Pancreas (tissue), 10 donors: ENCODE results near the gene CDH12. TPM values are rescaled to one million over a fixed set of nuclear protein-coding genes. Genes with fewer than 3 reads are reported as not detected.

Source experiments
- ATAC-seq, 4 donors: fragments of 200-7000 bp; cut with Tn5 transposase; one replicate each; pipeline versions ENCODE4 v1.8.0 to v1.9.1; 2020; ENCODE audit warnings: mild to moderate bottlenecking in 4 of 4, moderate library complexity in 4 of 4
- DNase-seq, 6 donors: peaks; one replicate each; pipeline ENCODE4 v3.0.0-alpha.2; 2020
- FAIRE-seq: peaks from 2 replicates; lab custom pipeline; 2012; peaks lifted over from hg19 to GRCh38; lab: Jason Lieb, UNC
- H3K27ac ChIP-seq, 4 donors: fragments of 200-600 bp; sonication (generic); 1 replicate in 3 of 4; 2 replicates in 1 of 4; pipeline versions ENCODE4 v1.5.0 to v1.8.0; 2020
- H3K27me3 ChIP-seq, 4 donors: fragments of 200-600 bp; one replicate each; pipeline ENCODE4 v1.8.0; 2021
- H3K36me3 ChIP-seq, 3 donors: fragments of 200-600 bp; sonication (generic) in 1 of 3; one replicate each; pipeline versions ENCODE4 v1.5.0 to v1.8.0; 2020 to 2021
- H3K4me1 ChIP-seq, 3 donors: fragments of 200-600 bp; one replicate each; pipeline ENCODE4 v1.8.0; 2021
- H3K4me3 ChIP-seq, 4 donors: fragments of 200-600 bp; sonication (generic) in 2 of 4; one replicate each; pipeline versions ENCODE4 v1.5.0 to v1.8.0; 2020 to 2021
- H3K9me3 ChIP-seq, 4 donors: fragments of 200-600 bp; one replicate each; pipeline ENCODE4 v1.8.0; 2021
- WGBS, 2 donors: extraction: QIAGEN DNeasy Blood & Tissue Kit; methylation state at CpG; one replicate each; pipeline ENCODE4 v1.1.7; 2013; 5-methylcytosine and 5-hydroxymethylcytosine counted together
- intact Hi-C, 3 donors: fragments of 100-400 bp; cut with DNase I; formaldehyde crosslinking; loops; one replicate each; pipeline versions ENCODE4 v1.11.1 to v1.14.2; 2022
- polyA plus RNA-seq, 2 donors: library from polyadenylated mRNA; stranded (reverse); fragments of 200-250 nt; gene quantifications; one replicate each; pipeline ENCODE4 v1.2.3, GENCODE V29; 2013
- total RNA-seq, 6 donors: library from RNA; stranded (reverse); fragmentation: NEBNext Ultra II Directional in 4 of 6; extraction: Animal tissue kit (Norgen Biotek cat#: 25700) in 4 of 6; gene quantifications; one replicate each; pipeline versions ENCODE4 v1.2.1 to v1.2.4, GENCODE V29; 2021 to 2023
- TF ChIP-seq, protein P1 (sequence below), 4 donors: fragments of 200-600 bp; sonication (generic) in 3 of 4; IDR thresholded peaks; one replicate each; pipeline versions ENCODE4 v1.5.0 to v1.8.0; 2021; ENCODE audit warnings: antibody characterized with exemption in 4 of 4
- donor health status: healthy with polysubstance abuse.
- donor health status: DM: no; HTN: no; CAD: no; lungs with moderate emphysema.
- donor health status: DM: no; HTN: no; CAD: no.
- donor health status: control.
- donor health status: control.
- donor health status: Bipolar disorder and iron deficiency.
- donor health status: DM: yes; HTN: yes; CAD: no.
- donor health status: DM: no; HTN: no; CAD: no.
- donor health status: DM: no; HTN: no; CAD: no.
- donor health status: DM: yes; HTN: yes; CAD: no.

CDH12 gene
- total and polyA plus RNA-seq, 8 donors: 0.12 to 0.31 (median 0.17) TPM; not detected in 4

DNA sequence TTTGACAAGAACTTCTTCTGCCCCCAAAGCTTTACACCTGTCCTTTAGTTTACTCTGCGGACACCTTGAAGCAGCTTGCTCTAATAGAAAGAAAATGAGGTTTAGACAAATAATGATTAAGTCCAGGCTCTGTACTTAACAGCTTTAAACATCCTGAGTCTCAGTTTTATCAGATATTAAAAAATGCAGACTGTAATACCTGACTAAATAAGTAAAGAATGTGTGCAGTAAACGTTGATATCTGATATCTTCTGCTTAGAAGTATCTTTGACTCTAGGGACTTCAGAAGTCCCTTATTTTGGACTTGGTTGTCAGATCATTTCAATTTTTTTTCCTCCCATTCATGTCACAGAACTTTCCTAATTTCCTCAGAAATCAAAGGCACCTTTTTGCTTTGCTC is 1060.4 kb downstream of the CDH12 start:
- Histone ChIP-seq H3K9me3 (no peaks in the 10 kb centered on the region), H3K36me3 (no peaks in the 10 kb centered on the region), H3K4me3 (no peak overlapping the region), H3K27me3 (peaks cover 0 to 4% (median 0%) of the 10 kb centered on the region in 4 donors), H3K27ac (no peak overlapping the region), H3K4me1 (no peaks in the 10 kb centered on the region)
- DNase-seq: no peak
- FAIRE-seq: no peak
- 18 to 22% methylated on average over 2 of the region's 2 CpGs for WGBS, 2 donors
- no peak for ATAC-seq
- TF ChIP-seq, protein P1, sequence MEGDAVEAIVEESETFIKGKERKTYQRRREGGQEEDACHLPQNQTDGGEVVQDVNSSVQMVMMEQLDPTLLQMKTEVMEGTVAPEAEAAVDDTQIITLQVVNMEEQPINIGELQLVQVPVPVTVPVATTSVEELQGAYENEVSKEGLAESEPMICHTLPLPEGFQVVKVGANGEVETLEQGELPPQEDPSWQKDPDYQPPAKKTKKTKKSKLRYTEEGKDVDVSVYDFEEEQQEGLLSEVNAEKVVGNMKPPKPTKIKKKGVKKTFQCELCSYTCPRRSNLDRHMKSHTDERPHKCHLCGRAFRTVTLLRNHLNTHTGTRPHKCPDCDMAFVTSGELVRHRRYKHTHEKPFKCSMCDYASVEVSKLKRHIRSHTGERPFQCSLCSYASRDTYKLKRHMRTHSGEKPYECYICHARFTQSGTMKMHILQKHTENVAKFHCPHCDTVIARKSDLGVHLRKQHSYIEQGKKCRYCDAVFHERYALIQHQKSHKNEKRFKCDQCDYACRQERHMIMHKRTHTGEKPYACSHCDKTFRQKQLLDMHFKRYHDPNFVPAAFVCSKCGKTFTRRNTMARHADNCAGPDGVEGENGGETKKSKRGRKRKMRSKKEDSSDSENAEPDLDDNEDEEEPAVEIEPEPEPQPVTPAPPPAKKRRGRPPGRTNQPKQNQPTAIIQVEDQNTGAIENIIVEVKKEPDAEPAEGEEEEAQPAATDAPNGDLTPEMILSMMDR (IDR thresholded peaks at IDR 0.05): no peak
- intact Hi-C loops: no loop called here

DNA sequence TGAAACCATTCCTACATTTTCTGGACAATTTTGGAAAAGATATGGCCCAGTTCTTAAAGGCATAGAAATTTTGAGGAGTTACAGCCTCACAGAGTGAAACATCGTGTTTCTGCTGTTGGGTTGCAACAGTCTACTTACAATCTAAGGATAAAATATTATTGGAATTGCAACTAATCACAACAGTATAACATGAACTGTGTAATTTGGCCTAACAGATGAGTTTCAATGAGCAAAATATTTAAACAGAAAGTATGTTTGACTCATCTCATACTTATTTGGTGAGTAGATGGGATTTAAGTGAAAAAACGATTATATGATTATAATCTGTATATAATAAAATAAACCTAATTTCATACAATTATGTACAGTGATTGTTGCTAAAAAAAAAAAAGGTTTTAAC is 1061.8 kb downstream of the CDH12 start:
- H3K27me3 ChIP-seq: peaks cover 0 to 3% (median 0%) of the 10 kb centered on the region in 4 donors
- 49 to 55% methylated on average over 2 of the region's 2 CpGs for WGBS, 2 donors
- no peak overlapping the region for H3K27ac ChIP-seq
- DNase-seq (no peak), ATAC-seq (no peak), FAIRE-seq (no peak)
- no peaks in the 10 kb centered on the region for H3K4me1 ChIP-seq
- no peaks in the 10 kb centered on the region for H3K36me3 ChIP-seq
- H3K9me3 ChIP-seq: no peaks in the 10 kb centered on the region
- no peak overlapping the region for H3K4me3 ChIP-seq
- intact Hi-C loops: no loop called here
- TF ChIP-seq, protein P1 (IDR thresholded peaks at IDR 0.05): no peak

DNA sequence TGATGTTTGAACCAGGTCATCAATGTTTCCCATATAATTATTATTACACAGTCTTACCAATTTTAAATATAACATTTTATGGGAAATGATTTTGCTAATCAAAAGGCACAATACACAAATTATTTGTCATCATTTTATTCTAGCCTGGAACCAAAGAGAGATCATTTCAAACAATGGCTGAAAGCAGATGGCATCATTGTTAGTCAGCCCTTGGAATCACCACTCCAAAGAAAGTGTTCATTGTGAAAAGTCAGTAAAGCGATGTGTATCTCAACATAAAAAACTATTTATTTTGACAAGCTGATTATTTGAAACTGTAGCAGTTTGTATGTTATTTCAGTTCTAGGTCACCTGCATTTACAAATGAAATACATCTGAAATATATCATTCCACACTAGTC is 1068.7 kb downstream of the CDH12 start:
- H3K36me3 ChIP-seq: no peaks in the 10 kb centered on the region
- DNase-seq (no peak), ATAC-seq (no peak), FAIRE-seq (no peak)
- no peaks in the 10 kb centered on the region for H3K4me1 ChIP-seq
- intact Hi-C loops: no loop called here
- H3K4me3 ChIP-seq: no peak overlapping the region
- H3K27me3 ChIP-seq: no peaks in the 10 kb centered on the region
- 79 to 90% methylated on average over 1 of the region's 1 CpG for WGBS, 2 donors
- TF ChIP-seq, protein P1 (IDR thresholded peaks at IDR 0.05): no peak
- H3K27ac ChIP-seq: no peak overlapping the region
- no peaks in the 10 kb centered on the region for H3K9me3 ChIP-seq

DNA sequence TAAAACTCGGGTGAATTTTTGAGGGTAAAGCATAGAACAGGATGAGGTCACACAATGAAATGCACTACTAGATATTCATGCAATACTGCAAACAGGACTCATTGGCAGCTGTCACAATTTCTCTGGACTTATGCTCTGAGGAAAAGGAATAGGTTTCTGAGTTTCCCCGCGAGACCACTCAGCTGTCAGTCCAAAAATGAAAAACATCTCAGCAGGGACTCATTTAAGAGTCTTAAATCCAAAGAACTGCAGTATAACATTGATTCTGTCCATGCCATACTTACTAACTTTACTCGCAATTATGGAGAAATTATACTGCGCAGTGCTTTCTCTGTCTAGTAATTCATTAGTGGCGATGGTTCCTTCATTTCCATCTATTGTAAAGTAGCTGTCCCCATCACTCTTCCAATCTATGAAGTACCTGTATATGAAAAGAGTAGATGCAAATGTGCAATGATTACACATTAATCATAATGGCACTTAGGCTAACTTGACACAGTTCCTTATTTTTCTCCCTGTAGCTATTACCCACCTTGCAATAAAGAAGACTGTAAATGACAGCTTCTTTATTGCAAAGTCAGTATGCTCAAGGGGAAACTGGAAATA is 1070.0 kb downstream of the CDH12 start:
- WGBS, 2 donors: 68 to 78% methylated on average over 6 of the region's 6 CpGs

DNA sequence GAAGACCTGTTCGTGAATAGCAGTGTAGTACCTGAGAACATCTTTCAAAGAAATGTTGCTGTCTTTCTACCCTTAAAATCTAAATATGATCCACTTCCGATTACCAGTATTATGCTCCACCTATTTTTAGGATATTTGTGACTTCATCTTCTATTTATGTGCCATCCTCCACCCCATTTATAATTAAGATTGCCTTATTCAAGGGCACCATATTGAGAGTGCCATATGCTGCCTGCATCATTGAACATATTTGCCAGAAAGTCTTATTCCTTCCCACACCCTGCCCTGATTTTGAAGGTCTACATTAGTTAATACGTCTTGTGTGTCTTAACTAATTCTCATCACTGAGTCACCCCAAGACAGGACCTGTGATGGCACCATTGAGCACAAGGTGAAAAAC is 1076.7 kb downstream of the CDH12 start:
- ATAC-seq (no peak), FAIRE-seq (no peak), DNase-seq (no peak)
- intact Hi-C loops: no loop called here
- H3K9me3 ChIP-seq: no peaks in the 10 kb centered on the region
- TF ChIP-seq, protein P1 (IDR thresholded peaks at IDR 0.05): no peak
- H3K4me1 ChIP-seq: no peaks in the 10 kb centered on the region
- H3K27ac ChIP-seq: no peak overlapping the region
- no peaks in the 10 kb centered on the region for H3K36me3 ChIP-seq
- H3K4me3 ChIP-seq: no peak overlapping the region
- 63 to 81% methylated on average over 3 of the region's 3 CpGs for WGBS, 2 donors
- no peaks in the 10 kb centered on the region for H3K27me3 ChIP-seq

More for the DNA sequence above, 1070.0 kb downstream of the CDH12 start:
- Histone ChIP-seq H3K4me1 (no peaks in the 10 kb centered on the region), H3K27me3 (no peaks in the 10 kb centered on the region), H3K36me3 (no peaks in the 10 kb centered on the region), H3K4me3 (no peak overlapping the region), H3K9me3 (no peaks in the 10 kb centered on the region), H3K27ac (no peak overlapping the region)
- intact Hi-C loops: no loop called here
- DNase-seq: no peak
- no peak for ATAC-seq
- no peak for FAIRE-seq
- TF ChIP-seq, protein P1 (IDR thresholded peaks at IDR 0.05): no peak
